Suprapubic skin (tissue), 4 donors: ENCODE data around the gene EXOSC10. TPM values are rescaled to one million over a fixed set of nuclear protein-coding genes. Genes with fewer than 3 reads are reported as not detected.
"Not testable (repeated sequence)": the region's sequence is repeated elsewhere in the genome, so short reads cannot be mapped to it uniquely, and the experiment has no call there.

Experiments used
- DNase-seq, 2 donors: peaks; one replicate each; pipeline ENCODE4 v3.0.0-alpha.2; 2019; ENCODE audit warnings: low spot score in 2 of 2
- H3K27ac ChIP-seq: fragments of 200-600 bp; sonication (generic); one replicate; pipeline ENCODE4 v1.5.1; 2019
- H3K27me3 ChIP-seq: fragments of 200-600 bp; sonication (generic); one replicate; pipeline ENCODE4 v1.5.1; 2019
- H3K36me3 ChIP-seq: fragments of 200-600 bp; sonication (generic); one replicate; pipeline ENCODE4 v1.5.1; 2019
- H3K4me1 ChIP-seq: fragments of 200-600 bp; sonication (generic); one replicate; pipeline ENCODE4 v1.5.1; 2019
- H3K4me3 ChIP-seq: fragments of 200-600 bp; sonication (generic); one replicate; pipeline ENCODE4 v1.5.1; 2019; ENCODE audit warnings: mild to moderate bottlenecking
- H3K9me3 ChIP-seq: fragments of 200-600 bp; sonication (generic); one replicate; pipeline ENCODE4 v1.5.1; 2019
- CTCF ChIP-seq, 2 donors: fragments of 200-600 bp in 1 of 2; fragments of 450-650 bp in 1 of 2; sonication (generic) in 1 of 2; IDR thresholded peaks; one replicate each; pipeline ENCODE4 v1.5.1; 2016 to 2019; ENCODE audit warnings: antibody characterized with exemption in 2 of 2, mild to moderate bottlenecking in 1 of 2, moderate library complexity in 1 of 2
- EP300 ChIP-seq: sonication (generic); formaldehyde crosslinking; IDR thresholded peaks from one replicate; pipeline ENCODE4 v1.6.1; 2017; ENCODE audit warnings: antibody characterized with exemption
- POLR2A ChIP-seq, 2 donors: fragments of 450-650 bp; IDR thresholded peaks; one replicate each; pipeline ENCODE4 v1.6.1; 2017; ENCODE audit warnings: antibody characterized with exemption in 2 of 2, mild to moderate bottlenecking in 2 of 2, moderate library complexity in 2 of 2
- POLR2AphosphoS5 ChIP-seq, 3 donors: sonication (generic); formaldehyde crosslinking; IDR thresholded peaks; one replicate each; pipeline ENCODE4 v1.6.1; 2017; ENCODE audit warnings: antibody characterized with exemption in 3 of 3
- WGBS: methylation state at CpG from one replicate; pipeline ENCODE4 v1.1.5; 2018; 5-methylcytosine and 5-hydroxymethylcytosine counted together
- total RNA-seq, 4 donors: library from RNA; depleted of rRNA; stranded (reverse); fragments of >200 nt; gene quantifications; one replicate each; pipeline ENCODE4 v1.1.0, GENCODE V29; 2016

EXOSC10 gene
- total RNA-seq, 4 donors from 2014 or later: 45.7 to 127 (median 68.7) TPM

- WGBS: 91% methylated on average over 7 of the region's 7 CpGs
- Histone ChIP-seq H3K4me1 (peaks cover 10% of the 10 kb centered on the region), H3K9me3 (no peaks in the 10 kb centered on the region), H3K4me3 (no peak overlapping the region), H3K27me3 (no peaks in the 10 kb centered on the region), H3K36me3 (peaks cover 97% of the 10 kb centered on the region), H3K27ac (no peak overlapping the region)
- TF ChIP-seq CTCF (IDR thresholded peaks at IDR 0.05) (no peak), POLR2A (IDR thresholded peaks at IDR 0.05) (no peak), POLR2AphosphoS5 (IDR thresholded peaks at IDR 0.05) (no peak), EP300 (no peak)
- no peak for DNase-seq
Observed at GRCh38 chr1:11019971-11020370, 79.7 kb downstream of the EXOSC10 start.

DNA sequence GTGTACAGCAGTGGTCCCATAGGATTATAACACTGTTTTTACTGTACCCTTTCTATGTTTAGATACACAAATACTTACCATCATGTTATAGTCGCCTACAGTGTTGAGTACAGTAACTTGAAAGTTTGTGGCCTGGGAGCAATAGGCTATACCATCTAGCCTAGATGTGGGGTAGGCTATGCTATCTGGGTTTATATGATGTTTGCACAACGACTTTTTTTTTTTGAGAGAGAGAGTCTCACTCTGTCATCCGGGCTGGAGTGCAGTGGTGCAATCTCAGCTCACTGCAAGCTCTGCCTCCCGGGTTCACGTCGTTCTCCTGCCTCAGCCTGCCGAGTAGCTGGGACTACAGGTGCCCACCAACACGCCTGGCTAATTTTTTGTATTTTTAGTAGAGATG, 80.3 kb downstream of the EXOSC10 start:
- DNase-seq: not testable (repeated sequence)

More for the DNA sequence above, 80.3 kb downstream of the EXOSC10 start:
- H3K27ac ChIP-seq, H3K27me3 ChIP-seq, H3K4me3 ChIP-seq, H3K9me3 ChIP-seq: not testable (repeated sequence)
- Histone ChIP-seq H3K36me3 (peaks cover 97% of the 10 kb centered on the region), H3K4me1 (peaks cover 16% of the 10 kb centered on the region)
- WGBS: 94% methylated on average over 8 of the region's 8 CpGs

Other genes with a start within 250 kb of the EXOSC10 start
- gene TARDBP, start 87.2 kb downstream of the EXOSC10 start, total RNA-seq: 100 to 1,000 TPM in 3 of 4 donors, 10 to 100 TPM in 1; 92.7 to 287 (median 156) TPM
- gene MASP2, start 52.6 kb downstream of the EXOSC10 start, total RNA-seq: under 1 TPM in 1 of 4 donors, not detected in 3; 0.53 TPM
- 10 to 100 TPM; 23.3 to 51.2 (median 46.6) TPM for gene SRM, start 39.9 kb downstream of the EXOSC10 start, total RNA-seq
- 10 to 100 TPM in 1 of 4 donors, 1 to 10 TPM in 3; 2.8 to 18.6 (median 4.1) TPM for gene ANGPTL7, start 89.5 kb upstream of the EXOSC10 start, total RNA-seq
- 10 to 100 TPM; 32.9 to 43.7 (median 39.3) TPM for gene MTOR, start 162.7 kb upstream of the EXOSC10 start, total RNA-seq
- gene UBIAD1, start 173.3 kb upstream of the EXOSC10 start, total RNA-seq: 10 to 100 TPM; 17.1 to 26.8 (median 19.6) TPM